GM23338 (cell line): ENCODE measurements around the gene SIRT2.

ENCODE experiments used
- EZH2 ChIP-seq: fragments of 200-600 bp; sonication (generic); IDR thresholded peaks from one replicate; pipeline ENCODE4 v1.8.0; 2017; ENCODE audit warnings: antibody characterized with exemption, mild to moderate bottlenecking, low read depth; ENCODE audit not compliant: unreplicated experiment
- TF ChIP-seq, protein P1 (sequence below): IDR thresholded peaks from one replicate; pipeline ENCODE4 v1.6.1; 2018; ENCODE audit warnings: antibody characterized with exemption; ENCODE audit not compliant: unreplicated experiment

DNA sequence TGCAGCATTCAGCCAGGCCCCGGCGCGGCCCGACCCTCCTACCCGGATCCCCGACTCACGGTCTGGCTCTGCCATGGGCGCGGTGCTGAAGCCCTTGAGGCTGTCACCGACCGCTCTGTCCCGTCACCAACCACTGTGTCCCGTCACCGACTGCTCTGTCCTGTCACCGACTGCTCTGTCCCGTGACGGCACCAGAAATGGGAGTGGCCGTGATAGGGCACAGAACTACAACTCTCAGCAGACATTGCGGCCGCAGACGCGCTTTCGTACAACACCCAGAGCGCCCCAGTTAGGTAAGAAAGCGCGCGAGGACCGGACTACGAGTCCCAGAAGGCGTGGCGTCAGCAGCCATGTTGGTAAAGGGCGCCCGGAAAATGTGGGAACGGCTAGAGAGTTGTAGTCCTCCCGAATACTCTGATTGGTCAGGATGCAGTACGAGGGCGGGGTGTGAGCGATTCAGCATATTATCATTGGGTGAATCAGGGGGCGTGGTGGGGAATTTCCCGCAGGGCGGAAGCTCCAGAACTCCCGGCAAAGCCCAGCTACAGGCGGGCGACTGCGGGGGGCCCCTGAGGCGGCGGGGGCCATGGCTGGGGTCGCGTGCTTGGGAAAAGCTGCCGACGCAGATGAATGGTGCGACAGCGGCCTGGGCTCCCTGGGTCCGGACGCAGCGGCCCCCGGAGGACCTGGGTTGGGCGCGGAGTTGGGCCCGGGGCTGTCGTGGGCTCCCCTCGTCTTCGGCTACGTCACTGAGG lies at the start of gene SIRT2, which contains the start of gene NFKBIB:
- TF ChIP-seq, protein P1, sequence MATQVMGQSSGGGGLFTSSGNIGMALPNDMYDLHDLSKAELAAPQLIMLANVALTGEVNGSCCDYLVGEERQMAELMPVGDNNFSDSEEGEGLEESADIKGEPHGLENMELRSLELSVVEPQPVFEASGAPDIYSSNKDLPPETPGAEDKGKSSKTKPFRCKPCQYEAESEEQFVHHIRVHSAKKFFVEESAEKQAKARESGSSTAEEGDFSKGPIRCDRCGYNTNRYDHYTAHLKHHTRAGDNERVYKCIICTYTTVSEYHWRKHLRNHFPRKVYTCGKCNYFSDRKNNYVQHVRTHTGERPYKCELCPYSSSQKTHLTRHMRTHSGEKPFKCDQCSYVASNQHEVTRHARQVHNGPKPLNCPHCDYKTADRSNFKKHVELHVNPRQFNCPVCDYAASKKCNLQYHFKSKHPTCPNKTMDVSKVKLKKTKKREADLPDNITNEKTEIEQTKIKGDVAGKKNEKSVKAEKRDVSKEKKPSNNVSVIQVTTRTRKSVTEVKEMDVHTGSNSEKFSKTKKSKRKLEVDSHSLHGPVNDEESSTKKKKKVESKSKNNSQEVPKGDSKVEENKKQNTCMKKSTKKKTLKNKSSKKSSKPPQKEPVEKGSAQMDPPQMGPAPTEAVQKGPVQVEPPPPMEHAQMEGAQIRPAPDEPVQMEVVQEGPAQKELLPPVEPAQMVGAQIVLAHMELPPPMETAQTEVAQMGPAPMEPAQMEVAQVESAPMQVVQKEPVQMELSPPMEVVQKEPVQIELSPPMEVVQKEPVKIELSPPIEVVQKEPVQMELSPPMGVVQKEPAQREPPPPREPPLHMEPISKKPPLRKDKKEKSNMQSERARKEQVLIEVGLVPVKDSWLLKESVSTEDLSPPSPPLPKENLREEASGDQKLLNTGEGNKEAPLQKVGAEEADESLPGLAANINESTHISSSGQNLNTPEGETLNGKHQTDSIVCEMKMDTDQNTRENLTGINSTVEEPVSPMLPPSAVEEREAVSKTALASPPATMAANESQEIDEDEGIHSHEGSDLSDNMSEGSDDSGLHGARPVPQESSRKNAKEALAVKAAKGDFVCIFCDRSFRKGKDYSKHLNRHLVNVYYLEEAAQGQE: no peak
- no peak for TF ChIP-seq EZH2
